NCI-H2171 (cell line): Measurements from ENCODE around the gene ETV1.

Experiments used
- DNase-seq: peaks from one replicate; lab custom pipeline; 2025; lab: John Stamatoyannopoulos, UW

The ETV1 gene

DNA sequence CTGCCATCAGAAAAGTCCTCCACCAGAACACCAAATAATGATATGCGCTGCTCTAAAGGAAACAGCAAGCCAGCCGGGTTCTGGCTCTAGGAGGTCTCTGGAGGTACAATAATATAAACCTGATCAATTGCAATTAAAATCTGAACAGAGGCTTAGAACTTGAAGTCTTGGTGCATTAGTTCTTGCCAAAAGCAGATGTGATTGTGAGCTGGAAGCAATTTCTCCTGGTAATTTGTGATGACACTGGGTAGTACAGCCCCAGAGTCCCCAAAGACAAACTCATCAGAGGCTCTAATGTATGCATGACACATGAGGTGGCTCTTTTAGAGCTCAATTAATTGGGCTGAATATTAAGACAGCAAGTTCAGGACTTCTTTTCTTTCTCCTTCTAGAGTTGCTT lies 3.3 kb downstream of the ETV1 start:
- no peak for DNase-seq

DNA sequence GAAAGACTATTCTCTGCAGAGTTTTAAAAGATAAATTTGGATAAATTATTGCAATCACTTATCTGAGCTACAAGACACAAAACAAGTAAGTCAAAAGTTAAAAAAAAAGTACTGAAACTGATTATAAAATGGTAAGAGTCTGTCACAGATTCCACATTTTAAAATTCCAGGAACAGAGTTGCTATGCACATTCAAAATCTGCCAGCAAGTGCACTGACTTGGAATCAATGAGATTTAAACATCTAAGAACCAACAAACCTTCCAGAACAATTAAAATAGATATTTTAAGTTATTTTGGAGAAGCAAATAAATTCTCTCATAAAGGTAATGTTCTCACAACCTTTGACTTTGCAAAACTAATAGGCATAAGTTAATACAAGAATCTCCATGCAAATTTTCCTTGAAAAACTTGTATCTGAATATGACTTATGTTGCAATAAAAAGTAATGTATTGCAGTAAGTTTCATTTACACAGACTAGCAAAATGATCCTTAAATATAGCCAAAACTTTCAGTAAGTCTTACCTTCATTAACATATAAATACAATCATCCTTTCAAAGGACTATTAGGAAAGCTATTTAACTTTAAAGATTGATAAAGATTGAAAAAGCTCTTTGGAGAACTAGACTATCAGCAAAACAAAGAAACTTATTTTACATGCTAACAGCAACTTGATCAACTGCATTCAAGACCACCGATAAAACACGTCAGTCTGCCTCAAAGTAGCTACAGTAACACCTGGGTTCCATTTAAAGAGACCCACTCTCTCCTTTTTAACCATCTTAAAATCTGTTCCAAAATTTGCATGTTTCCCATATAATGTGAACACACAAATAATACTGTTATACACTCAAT lies 4.4 kb downstream of the ETV1 start:
- no peak for DNase-seq

DNA sequence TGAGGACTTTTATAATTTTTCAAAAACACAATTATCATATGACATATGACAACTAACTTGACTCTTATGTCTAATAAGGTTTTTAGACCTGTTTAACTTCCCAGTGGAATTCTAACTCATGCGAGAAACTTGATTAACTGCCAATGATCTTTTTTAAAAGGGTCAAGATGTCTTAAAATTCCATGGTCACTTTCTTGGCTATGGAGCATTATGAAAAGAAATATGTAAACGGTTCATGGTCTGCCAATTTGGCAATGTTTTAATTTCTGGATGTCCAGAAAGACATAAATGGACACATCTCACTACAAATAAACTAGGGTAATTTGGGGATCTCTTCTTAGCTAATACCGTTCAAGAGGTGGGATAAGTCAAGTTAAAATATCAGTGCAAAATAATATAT lies 5.4 kb downstream of the ETV1 start:
- DNase-seq, result no peak

DNA sequence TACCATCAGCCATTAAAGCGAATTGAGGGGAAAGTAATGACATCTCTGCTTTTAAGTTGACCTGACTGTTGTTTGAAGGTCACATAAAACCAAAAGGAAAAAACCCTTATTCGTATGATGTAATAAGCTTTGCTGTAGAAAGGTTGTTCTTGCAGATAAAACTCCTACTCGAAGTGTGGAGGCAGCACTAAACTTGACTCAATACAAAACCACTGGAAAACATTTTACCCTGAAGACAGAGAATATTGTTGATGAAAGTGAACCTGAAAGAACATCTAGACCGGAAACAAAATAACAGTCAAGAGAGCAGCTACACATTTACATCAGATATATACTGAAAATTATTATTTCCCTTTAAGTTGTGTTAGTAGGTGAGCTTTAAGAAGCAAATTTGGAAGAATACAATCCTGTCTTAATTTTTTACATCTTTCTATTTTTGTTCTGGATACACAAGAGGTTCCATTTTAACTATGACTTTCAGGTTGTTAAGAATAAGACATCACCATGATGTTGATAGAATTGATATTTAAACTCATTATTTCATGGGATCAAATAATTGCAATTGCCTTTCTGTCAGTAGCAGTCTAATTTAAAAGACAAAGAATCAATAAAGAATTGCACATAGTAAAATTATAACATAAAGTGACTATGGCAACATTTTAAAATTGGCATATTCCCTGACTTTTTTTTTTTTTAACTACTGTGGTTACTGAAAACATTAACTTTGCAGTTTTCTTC lies 6.4 kb downstream of the ETV1 start:
- no peak for DNase-seq

- no peak for DNase-seq
These were observed 8.4 kb downstream of the ETV1 start for GRCh38 chr7:13981070-13981469.

DNA sequence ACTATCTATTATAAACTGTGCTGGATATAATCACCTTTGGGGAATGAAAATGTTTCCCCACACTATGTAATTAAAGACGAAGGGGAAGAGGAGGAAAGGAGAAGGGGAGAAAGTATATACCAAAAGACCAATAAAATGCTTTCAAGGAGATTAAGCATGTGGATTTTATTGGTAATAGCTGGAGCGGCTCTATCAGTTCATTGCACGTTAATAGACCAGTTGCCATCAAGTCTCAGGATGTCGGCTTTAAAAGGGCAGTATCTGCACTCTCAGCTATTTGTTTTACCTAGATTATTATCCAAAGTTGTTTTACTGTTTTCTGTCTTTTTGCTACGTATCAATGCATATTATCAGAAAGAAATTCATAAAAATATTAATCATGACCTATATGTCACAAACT lies 9.0 kb downstream of the ETV1 start:
- no peak for DNase-seq

DNA sequence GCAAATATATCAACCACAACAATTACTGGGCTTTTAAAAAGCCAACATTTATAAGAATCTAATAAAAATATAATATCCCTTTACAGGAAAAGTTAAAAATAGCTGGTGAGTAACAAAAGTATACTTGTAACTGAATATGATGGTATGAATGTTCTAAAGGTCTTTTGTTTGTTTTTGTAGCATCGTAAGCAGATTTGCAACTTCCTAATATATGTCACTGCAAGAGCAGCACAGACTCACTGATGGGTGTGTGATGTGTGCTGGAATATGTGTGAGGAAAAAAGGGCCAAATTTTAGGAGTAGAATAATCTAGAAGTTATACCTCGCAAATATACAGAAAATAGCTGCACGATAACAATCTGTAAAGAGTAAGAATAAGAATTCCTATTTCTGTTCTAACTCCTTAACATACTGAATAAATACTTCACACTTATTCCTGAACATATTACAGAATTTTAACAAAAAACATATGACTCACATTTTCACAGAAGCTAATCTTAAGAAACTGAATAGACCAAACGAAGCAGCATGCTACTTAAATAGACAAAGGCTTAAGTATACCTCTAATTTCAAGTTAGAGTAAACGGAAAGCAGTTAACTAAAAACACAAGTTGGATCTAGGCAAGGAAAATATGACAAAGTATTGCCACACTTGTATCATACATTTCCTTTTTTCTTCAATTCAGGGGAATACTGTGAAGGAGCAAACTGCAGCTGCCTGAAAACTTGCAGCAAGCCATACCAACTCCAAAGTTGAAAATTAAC lies 9.6 kb downstream of the ETV1 start:
- DNase-seq, result no peak

DNA sequence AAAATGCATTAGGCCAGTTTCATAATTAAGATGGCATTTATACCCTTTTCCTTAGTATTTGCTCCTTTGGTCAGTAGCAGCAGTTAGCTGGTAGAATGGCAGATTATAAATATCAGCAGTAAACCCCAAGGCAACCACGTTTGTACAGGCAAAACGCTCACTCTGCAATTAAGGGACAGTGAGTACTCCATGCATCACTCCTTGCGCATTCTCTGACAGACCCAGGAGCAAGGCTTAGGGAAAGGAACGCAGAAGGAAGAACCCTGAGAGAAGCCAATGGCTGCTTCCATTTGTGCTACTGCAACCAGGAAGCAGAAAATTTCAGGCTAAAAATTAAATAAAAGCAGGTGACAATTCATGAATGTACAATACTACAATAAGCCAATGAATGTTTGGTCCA lies 12.9 kb downstream of the ETV1 start:
- no peak for DNase-seq

DNA sequence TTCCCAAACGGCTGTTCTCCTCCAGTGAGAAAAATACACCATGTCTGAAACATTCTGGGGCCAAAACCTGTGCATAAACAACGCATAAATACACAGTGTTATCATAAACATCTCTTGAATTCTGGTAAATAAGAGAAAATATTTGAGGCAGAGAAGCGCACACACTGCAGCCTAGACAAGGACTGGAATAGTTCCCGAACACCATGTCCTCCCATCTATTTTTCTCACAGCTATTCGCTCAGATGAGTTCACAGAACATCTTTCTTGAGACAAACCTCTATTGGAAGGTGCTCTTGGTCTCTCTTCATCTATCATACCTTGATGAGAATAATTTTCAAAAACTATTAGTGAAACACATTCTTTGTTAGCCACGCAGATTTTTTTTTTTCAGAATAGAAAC lies 24.4 kb downstream of the ETV1 start:
- no peak for DNase-seq

DNA sequence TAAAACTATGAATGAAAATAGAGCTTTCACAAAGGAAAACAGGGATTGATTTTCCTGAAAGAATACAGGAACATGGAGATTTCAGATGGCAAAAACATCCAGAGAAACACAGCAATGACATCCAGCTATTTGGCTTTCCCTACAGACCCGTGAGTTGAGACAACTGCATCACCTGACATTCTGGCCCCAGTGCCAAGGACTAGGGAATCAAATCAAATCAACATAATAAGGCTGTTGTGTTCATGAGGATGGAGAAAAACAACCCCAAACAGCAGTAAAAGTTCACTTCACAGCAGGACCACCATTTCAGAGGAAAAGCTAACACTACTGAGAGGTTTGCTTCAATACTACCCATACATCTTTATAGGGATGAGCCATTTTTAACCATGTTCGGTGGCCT lies 25.5 kb downstream of the ETV1 start:
- no peak for DNase-seq

DNA sequence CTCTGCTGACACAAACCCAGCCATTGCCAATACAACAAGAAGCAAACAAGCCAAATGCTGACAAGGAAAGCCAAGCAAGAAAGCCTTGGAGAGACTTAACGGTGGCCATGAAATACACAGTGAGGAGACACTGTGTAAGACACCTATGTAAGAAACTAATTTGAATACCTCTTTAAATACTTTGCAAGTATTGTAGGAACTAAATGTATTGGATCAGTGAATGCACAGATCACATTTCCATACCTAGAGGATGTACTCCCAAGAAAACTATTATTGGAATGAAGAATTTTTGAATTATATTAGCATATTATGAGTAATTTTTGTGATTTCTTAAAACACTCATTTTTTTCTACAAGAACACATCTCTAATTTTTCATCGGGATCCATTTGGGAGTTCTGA lies 34.0 kb downstream of the ETV1 start:
- DNase-seq, result no peak

GRCh38 chr7:13953368-13953767 lies 36.1 kb downstream of the ETV1 start:
- DNase-seq, result no peak

- no peak for DNase-seq
These were observed 36.5 kb downstream of the ETV1 start for GRCh38 chr7:13952921-13953320.

DNA sequence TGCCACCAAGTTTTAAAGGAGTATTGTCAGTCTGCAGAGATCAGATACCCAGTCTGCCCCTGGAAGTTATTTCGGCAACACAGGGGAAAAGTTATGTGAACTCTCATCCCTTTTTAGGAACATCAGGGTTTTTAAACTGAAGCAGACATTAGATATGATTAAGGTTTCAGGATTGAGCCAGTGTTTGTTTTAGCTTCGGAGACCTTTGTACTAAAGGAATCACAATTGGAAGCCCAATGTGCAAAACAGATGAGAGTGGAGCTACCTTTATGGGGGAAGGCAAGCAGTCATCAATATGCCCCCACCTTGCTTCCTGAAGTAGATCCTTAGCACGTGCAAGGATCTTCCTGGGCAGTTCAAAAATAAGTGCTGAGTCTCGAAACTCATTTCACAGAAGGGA lies 39.5 kb downstream of the ETV1 start:
- no peak for DNase-seq

- DNase-seq, result no peak
These were observed 40.0 kb downstream of the ETV1 start for GRCh38 chr7:13949445-13949844.

GRCh38 chr7:13948019-13948801 lies 41.3 kb downstream of the ETV1 start:
- DNase-seq, result no peak

GRCh38 chr7:13947535-13947934 lies 41.9 kb downstream of the ETV1 start:
- DNase-seq, result no peak

GRCh38 chr7:13946181-13946580 lies 43.3 kb downstream of the ETV1 start:
- DNase-seq, result no peak

GRCh38 chr7:13945670-13946069 lies 43.8 kb downstream of the ETV1 start:
- peak; percentile 3 for DNase-seq

- DNase-seq, result no peak
These were observed 55.9 kb downstream of the ETV1 start for GRCh38 chr7:13933536-13933935.

DNA sequence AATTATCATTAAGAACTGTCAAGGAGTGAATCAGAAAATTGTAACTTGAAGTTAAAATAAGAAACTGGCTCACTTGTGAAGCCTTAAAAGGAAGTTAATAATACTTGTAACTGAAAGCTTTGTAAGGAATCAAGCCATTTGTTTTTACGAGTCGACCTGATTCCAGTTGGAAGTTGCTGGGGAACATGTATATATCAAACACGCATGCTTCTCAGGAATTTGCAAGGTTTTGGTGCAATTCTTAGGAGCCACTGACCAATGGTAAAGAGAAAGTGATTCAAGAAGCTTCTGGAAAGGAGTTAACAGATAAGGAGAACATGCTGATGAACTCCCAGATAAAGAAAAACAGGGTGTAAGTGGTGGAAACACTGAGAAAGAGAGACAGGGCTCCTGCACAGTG lies 56.4 kb downstream of the ETV1 start:
- DNase-seq, result no peak

DNA sequence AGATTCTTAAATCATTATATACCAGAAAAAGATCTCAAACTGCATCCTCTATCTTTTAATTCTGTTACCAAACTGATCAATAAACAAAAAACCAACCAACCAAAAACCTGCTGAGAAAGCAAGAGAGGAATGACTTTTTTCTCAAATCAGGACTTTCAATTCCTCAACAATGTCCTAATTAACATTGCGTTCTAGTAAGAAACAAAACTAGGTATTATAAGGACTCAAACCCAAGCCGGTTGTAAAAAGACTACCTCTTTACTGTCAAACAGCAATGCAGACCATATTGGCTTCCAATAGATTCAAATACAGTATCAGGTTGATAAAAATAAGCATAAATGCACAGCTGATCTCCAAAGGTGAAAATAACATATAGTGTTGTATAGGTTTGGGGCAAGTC lies 57.3 kb downstream of the ETV1 start:
- no peak for DNase-seq
